NCI-H1417 treated with DMSO at 0.1 percent for 48 hours (cell line): ENCODE results near the gene SPTBN1.
"Not testable (repeated sequence)": the region's sequence is repeated elsewhere in the genome, so short reads cannot be mapped to it uniquely, and the experiment has no call there.

Experiments
- DNase-seq: peaks from one replicate; lab custom pipeline; 2025; lab: John Stamatoyannopoulos, UW

SPTBN1 gene

GRCh38 chr2:54470266-54470938, 14.3 kb downstream of the SPTBN1 start:
- DNase-seq, result no peak

GRCh38 chr2:54471221-54471711, 15.1 kb downstream of the SPTBN1 start:
- DNase-seq, result no peak

GRCh38 chr2:54473851-54474250, 17.7 kb downstream of the SPTBN1 start:
- no peak for DNase-seq

- DNase-seq, result no peak
Measured at GRCh38 chr2:54475285-54475684, 19.2 kb downstream of the SPTBN1 start.

- DNase-seq, result no peak
Measured at GRCh38 chr2:54475919-54476318, 19.8 kb downstream of the SPTBN1 start.

GRCh38 chr2:54476852-54477251, 20.7 kb downstream of the SPTBN1 start:
- no peak for DNase-seq

- DNase-seq, result no peak
Measured at GRCh38 chr2:54477896-54478295, 21.8 kb downstream of the SPTBN1 start.

- DNase-seq, result no peak
Measured at GRCh38 chr2:54478899-54479298, 22.8 kb downstream of the SPTBN1 start.

GRCh38 chr2:54479424-54479823, 23.3 kb downstream of the SPTBN1 start:
- no peak for DNase-seq

- DNase-seq, result peak; percentile 92
Measured at GRCh38 chr2:54480025-54480424, 23.9 kb downstream of the SPTBN1 start.

GRCh38 chr2:54481686-54482085, 25.6 kb downstream of the SPTBN1 start:
- no peak for DNase-seq

- no peak for DNase-seq
Measured at GRCh38 chr2:54482715-54483114, 26.6 kb downstream of the SPTBN1 start.

- no peak for DNase-seq
Measured at GRCh38 chr2:54483426-54483825, 27.3 kb downstream of the SPTBN1 start.

- not testable (repeated sequence) for DNase-seq
Measured at GRCh38 chr2:54485756-54486155, 29.6 kb downstream of the SPTBN1 start.

GRCh38 chr2:54486766-54487165, 30.6 kb downstream of the SPTBN1 start:
- DNase-seq, result no peak

GRCh38 chr2:54490863-54491262, 34.7 kb downstream of the SPTBN1 start:
- DNase-seq, result no peak

- no peak for DNase-seq
Measured at GRCh38 chr2:54492335-54492734, 36.2 kb downstream of the SPTBN1 start.

GRCh38 chr2:54494087-54494486, 38.0 kb downstream of the SPTBN1 start:
- no peak for DNase-seq

- no peak for DNase-seq
Measured at GRCh38 chr2:54496920-54497319, 40.8 kb downstream of the SPTBN1 start.

GRCh38 chr2:54497763-54498680, 41.9 kb downstream of the SPTBN1 start:
- DNase-seq, result no peak

- DNase-seq, result no peak
Measured at GRCh38 chr2:54499661-54500060, 43.5 kb downstream of the SPTBN1 start.

- DNase-seq, result no peak
Measured at GRCh38 chr2:54500404-54501205, 44.5 kb downstream of the SPTBN1 start.
